Activated naive CD4-positive, alpha-beta T cell treated with anti-CD3 and anti-CD28 coated beads, Interleukin-2, amount 50 U/mL, for 24 hours (primary cell): ENCODE data around the gene AGO3.

Source experiments
- H3K27ac Mint-ChIP-seq: one replicate; pipeline ENCODE4 v1.8.0; 2021; ENCODE audit warnings: mild to moderate bottlenecking, mixed read lengths
- H3K27me3 Mint-ChIP-seq: one replicate; pipeline ENCODE4 v1.8.0; 2021; ENCODE audit warnings: mixed read lengths
- H3K36me3 Mint-ChIP-seq: one replicate; pipeline ENCODE4 v1.8.0; 2021; ENCODE audit warnings: mixed read lengths
- H3K4me1 Mint-ChIP-seq: one replicate; pipeline ENCODE4 v1.8.0; 2021; ENCODE audit warnings: mixed read lengths
- H3K4me3 Mint-ChIP-seq: one replicate; pipeline ENCODE4 v1.8.0; 2021; ENCODE audit warnings: mild to moderate bottlenecking, mixed read lengths
- H3K9me3 Mint-ChIP-seq: one replicate; pipeline ENCODE4 v1.8.0; 2021; ENCODE audit warnings: mixed read lengths

Gene AGO3

GRCh38 chr1:35899941-35900340, 31.0 kb upstream of the AGO3 start:
- Mint-ChIP-seq H3K36me3 (peaks cover 9% of the 10 kb centered on the region), H3K4me3 (no peak overlapping the region), H3K27me3 (no peaks in the 10 kb centered on the region), H3K27ac (no peak overlapping the region), H3K4me1 (no peaks in the 10 kb centered on the region), H3K9me3 (no peaks in the 10 kb centered on the region)

DNA sequence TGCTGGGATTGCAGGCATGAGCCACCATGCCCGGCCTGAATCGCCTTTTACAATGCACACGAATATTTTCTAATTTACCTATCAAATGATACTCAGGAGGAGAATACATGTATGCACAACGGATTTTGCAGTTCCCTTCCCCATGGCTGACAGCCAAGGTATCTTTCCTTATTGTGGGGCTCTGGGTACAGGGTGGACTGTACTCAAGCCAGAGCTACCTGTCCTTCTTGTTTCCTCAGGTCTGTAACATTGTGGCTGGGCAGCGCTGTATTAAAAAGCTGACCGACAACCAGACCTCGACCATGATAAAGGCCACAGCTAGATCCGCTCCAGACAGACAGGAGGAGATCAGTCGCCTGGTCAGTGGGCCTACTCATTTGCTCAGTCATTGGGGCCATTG, 29.7 kb upstream of the AGO3 start:
- no peaks in the 10 kb centered on the region for H3K27me3 Mint-ChIP-seq
- H3K4me1 Mint-ChIP-seq, result no peaks in the 10 kb centered on the region
- no peak overlapping the region for H3K4me3 Mint-ChIP-seq
- no peaks in the 10 kb centered on the region for H3K9me3 Mint-ChIP-seq
- H3K27ac Mint-ChIP-seq, result no peak overlapping the region
- peaks cover 8% of the 10 kb centered on the region for H3K36me3 Mint-ChIP-seq

DNA sequence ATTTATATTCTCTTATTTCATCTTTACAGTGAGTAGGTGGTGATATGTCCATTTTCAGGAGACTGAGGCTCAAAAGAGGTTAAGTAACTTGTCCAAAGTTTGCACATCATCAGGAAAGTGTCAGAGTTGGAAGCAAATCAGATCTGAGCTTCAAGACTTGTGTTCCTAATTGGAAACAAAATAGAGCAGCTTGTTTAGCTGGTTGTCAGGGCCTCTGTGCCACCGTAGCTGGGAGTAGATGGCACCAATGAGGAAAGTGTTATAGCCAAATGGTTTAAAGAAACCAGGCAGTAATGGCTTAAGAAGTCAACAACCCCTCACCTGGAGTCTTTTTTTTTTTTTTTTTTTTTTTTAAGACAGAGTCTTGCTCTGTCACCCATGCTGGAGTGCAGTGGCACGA, 28.2 kb upstream of the AGO3 start:
- no peaks in the 10 kb centered on the region for H3K9me3 Mint-ChIP-seq
- H3K36me3 Mint-ChIP-seq, result peaks cover 8% of the 10 kb centered on the region
- H3K4me1 Mint-ChIP-seq, result no peaks in the 10 kb centered on the region

DNA sequence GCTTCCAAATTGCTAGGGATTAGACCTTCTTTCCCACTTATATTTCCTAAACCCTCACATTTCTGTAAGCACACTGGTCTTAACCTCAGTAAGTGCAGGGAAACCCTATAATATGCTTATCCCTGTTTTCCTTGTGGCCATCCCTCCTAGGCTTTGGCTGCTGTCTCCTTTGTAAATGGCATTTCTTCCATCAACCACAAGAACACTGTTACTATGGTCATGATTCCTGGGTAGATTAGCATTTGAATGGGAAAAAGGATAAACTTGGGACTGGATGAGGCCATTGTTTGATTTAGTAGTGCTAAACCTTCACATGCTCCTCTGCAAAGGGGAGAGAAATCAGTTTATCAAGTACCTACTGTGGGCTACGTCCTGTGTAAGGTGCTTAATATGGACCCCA, 16.2 kb upstream of the AGO3 start:
- Mint-ChIP-seq H3K27me3 (no peaks in the 10 kb centered on the region), H3K9me3 (no peaks in the 10 kb centered on the region), H3K4me1 (no peaks in the 10 kb centered on the region), H3K4me3 (no peak overlapping the region), H3K27ac (no peak overlapping the region), H3K36me3 (peaks cover 18% of the 10 kb centered on the region)

More for the DNA sequence above, 28.2 kb upstream of the AGO3 start:
- H3K27me3 Mint-ChIP-seq, result no peaks in the 10 kb centered on the region
- no peak overlapping the region for H3K27ac Mint-ChIP-seq
- no peak overlapping the region for H3K4me3 Mint-ChIP-seq

DNA sequence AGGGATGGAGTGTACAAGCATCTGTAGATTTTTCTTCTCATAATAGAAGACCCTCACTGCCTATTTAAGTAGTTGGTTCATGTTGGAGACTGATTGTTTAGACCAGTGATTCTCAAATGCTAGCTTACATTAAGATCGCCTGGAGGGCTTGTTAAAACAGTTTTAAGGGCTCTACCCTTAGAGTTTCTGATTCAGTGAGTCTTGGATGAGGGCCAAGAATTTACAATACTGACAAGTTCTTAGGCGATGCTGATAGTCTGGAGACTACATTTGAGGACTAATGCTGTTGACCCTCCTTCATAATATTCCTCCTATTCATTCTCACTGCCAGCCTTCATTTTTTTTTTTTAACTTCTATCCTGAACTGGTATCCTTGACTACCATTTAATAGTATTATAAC, 15.2 kb upstream of the AGO3 start:
- H3K4me3 Mint-ChIP-seq, result no peak overlapping the region
- no peak overlapping the region for H3K27ac Mint-ChIP-seq
- H3K27me3 Mint-ChIP-seq, result no peaks in the 10 kb centered on the region
- peaks cover 19% of the 10 kb centered on the region for H3K36me3 Mint-ChIP-seq
- H3K4me1 Mint-ChIP-seq, result no peaks in the 10 kb centered on the region
- no peaks in the 10 kb centered on the region for H3K9me3 Mint-ChIP-seq

DNA sequence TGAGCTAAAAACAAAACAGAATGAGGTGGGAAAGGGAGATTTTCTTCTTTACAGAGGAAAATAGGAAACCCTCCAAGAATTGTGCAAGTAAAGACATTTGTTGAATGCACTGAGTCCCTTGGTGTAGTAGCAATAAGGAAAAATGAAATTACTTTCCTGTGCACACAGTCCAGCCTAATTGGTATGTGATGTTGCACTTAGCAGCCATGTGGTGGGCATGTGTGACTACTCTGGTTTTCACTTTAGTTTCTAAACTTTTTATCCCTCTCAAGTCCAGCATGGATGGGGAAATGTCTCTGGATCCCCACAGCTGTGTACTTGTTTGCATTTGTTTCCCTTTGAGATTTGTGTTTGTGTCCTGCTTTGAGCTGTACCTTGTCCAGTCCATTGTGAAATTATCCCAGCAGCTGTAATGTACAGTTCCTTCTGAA, 7.1 kb upstream of the AGO3 start:
- Mint-ChIP-seq H3K27me3 (no peaks in the 10 kb centered on the region), H3K27ac (peak overlapping the region; percentile 23), H3K9me3 (no peaks in the 10 kb centered on the region), H3K36me3 (peaks cover 6% of the 10 kb centered on the region), H3K4me1 (no peaks in the 10 kb centered on the region), H3K4me3 (no peak overlapping the region)

- Mint-ChIP-seq H3K27me3 (no peaks in the 10 kb centered on the region), H3K27ac (no peak overlapping the region)
Measured at GRCh38 chr1:35924838-35925237, 6.1 kb upstream of the AGO3 start.

GRCh38 chr1:35925741-35926140, 5.2 kb upstream of the AGO3 start:
- H3K36me3 Mint-ChIP-seq, result peaks cover 1% of the 10 kb centered on the region
- peaks cover 11% of the 10 kb centered on the region for H3K4me1 Mint-ChIP-seq
- H3K27ac Mint-ChIP-seq, result no peak overlapping the region
- no peaks in the 10 kb centered on the region for H3K9me3 Mint-ChIP-seq
- no peaks in the 10 kb centered on the region for H3K27me3 Mint-ChIP-seq
- no peak overlapping the region for H3K4me3 Mint-ChIP-seq

More at GRCh38 chr1:35924838-35925237, 6.1 kb upstream of the AGO3 start:
- H3K9me3 Mint-ChIP-seq, result no peaks in the 10 kb centered on the region
- H3K4me1 Mint-ChIP-seq, result peaks cover 6% of the 10 kb centered on the region
- no peak overlapping the region for H3K4me3 Mint-ChIP-seq
- peaks cover 3% of the 10 kb centered on the region for H3K36me3 Mint-ChIP-seq

DNA sequence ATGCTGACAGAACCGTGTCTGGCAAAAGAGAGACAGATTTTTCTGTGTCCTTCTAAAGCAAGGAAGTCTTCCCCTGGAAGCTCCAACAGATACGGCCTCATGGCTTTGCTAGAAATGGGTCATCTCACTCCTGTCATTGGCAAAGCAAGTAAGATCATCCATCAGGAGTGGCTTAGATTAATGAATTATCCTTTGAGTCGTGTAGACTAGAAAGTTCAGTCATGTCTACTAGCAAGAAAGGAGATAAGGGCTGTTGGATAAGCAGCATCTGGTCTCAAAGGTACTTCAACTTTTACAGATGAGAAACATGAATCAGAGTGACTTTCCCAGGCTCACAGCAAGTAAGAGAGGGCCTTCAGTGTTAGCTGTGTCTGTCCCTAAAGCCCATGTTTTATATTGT, 3.4 kb upstream of the AGO3 start:
- H3K4me3 Mint-ChIP-seq, result no peak overlapping the region
- H3K4me1 Mint-ChIP-seq, result peaks cover 21% of the 10 kb centered on the region
- H3K9me3 Mint-ChIP-seq, result no peaks in the 10 kb centered on the region
- H3K36me3 Mint-ChIP-seq, result peaks cover 1% of the 10 kb centered on the region
- no peak overlapping the region for H3K27ac Mint-ChIP-seq
- H3K27me3 Mint-ChIP-seq, result no peaks in the 10 kb centered on the region

DNA sequence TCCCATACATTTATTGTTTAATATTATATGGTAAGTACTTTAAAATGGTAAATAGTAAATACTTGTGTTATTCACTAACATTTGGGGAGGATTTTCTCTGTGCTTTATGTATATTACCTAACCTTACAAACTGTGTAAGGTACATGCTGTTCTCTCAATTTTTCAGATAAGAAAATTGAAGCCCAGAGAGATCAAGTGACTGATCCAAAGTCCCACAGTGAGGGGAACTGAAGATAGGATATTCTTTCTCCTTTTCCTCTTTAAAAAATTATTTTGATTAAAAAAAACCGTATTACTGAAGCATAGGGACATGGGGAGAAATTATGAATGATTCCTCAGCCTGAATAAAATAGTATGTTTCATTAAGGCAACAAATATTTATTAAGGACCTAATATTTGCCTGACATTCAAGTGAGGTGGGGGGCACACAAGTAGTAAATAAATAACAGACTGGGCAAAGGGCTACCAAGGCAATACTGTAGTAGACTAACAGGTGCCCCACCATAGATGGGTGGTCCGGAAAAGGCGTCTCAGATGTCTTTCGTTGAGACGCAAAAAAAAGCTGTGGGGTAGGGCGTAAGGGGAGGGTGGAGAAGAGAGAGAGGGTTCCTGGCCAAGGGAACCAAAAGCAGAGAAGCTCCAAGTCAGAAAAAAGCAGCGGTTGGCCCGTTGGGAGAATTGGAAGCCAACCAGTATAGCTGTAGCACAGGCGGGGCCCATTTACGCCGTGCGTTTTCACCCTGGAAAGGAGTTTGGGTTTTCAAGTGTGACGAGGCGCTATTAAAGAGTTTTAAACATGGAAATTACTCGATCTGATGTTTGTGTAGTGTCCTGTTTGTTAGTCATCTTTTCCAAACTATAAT, 944 bp upstream of the AGO3 start:
- peak overlapping the region; percentile 95 for H3K4me3 Mint-ChIP-seq
- H3K27ac Mint-ChIP-seq, result peak overlapping the region; percentile 97
- H3K27me3 Mint-ChIP-seq, result no peaks in the 10 kb centered on the region
- H3K4me1 Mint-ChIP-seq, result peaks cover 41% of the 10 kb centered on the region
- H3K9me3 Mint-ChIP-seq, result no peaks in the 10 kb centered on the region
- no peaks in the 10 kb centered on the region for H3K36me3 Mint-ChIP-seq

- Mint-ChIP-seq H3K27me3 (no peaks in the 10 kb centered on the region), H3K36me3 (no peaks in the 10 kb centered on the region), H3K4me1 (peaks cover 49% of the 10 kb centered on the region), H3K4me3 (peak overlapping the region; percentile 95), H3K9me3 (no peaks in the 10 kb centered on the region), H3K27ac (peak overlapping the region; percentile 94)
Measured at GRCh38 chr1:35931446-35932157, 697 bp downstream of the AGO3 start.

DNA sequence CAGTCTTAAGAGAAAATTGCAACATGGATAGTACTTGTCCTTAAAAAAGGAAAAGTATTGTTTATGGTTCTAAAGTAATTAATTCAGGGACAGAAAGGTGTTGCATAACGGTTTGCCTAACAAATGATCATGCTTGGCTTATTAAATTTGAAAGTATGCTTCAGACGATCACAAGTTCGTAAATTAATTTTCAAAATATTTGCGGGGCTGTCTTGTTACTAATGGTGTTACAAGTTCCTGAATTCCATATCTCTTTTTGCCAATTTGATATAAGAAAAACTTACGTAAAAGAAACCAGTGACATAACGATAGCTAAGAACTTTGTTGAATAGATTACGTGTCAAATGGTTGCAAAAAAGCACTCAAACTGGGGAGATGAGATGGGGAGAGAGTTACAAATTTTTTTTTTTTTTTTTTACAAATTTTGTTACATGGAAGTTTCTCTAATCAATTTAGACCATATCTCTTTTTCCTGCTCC, 1.3 kb downstream of the AGO3 start:
- H3K27ac Mint-ChIP-seq, result peak overlapping the region; percentile 48
- H3K4me1 Mint-ChIP-seq, result peaks cover 50% of the 10 kb centered on the region
- H3K36me3 Mint-ChIP-seq, result no peaks in the 10 kb centered on the region
- H3K4me3 Mint-ChIP-seq, result peak overlapping the region; percentile 95
- no peaks in the 10 kb centered on the region for H3K27me3 Mint-ChIP-seq
- H3K9me3 Mint-ChIP-seq, result no peaks in the 10 kb centered on the region

DNA sequence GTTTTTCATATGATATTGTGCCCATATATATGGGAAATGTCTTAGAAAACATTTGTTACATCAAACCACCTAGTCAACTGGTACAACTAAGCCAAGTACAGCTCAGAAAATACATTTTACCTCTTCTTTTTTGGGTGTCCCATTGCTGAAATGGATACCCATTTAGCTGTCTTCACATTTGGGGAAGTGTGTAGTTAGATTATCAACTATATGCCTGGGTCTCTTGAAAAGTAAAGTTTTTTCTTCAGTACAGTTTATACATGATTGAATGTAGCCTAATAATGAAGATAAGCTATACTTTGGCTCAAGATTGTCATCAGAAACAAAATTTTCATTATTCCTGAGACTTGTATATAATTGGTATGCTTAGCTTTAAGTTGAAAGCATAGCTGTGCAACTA, 2.0 kb downstream of the AGO3 start:
- Mint-ChIP-seq H3K27me3 (no peaks in the 10 kb centered on the region), H3K36me3 (no peaks in the 10 kb centered on the region), H3K27ac (no peak overlapping the region), H3K4me1 (peaks cover 50% of the 10 kb centered on the region), H3K4me3 (peak overlapping the region; percentile 95), H3K9me3 (no peaks in the 10 kb centered on the region)

- Mint-ChIP-seq H3K4me1 (peaks cover 52% of the 10 kb centered on the region), H3K27me3 (no peaks in the 10 kb centered on the region)
Measured at GRCh38 chr1:35935442-35936388, 4.8 kb downstream of the AGO3 start.

DNA sequence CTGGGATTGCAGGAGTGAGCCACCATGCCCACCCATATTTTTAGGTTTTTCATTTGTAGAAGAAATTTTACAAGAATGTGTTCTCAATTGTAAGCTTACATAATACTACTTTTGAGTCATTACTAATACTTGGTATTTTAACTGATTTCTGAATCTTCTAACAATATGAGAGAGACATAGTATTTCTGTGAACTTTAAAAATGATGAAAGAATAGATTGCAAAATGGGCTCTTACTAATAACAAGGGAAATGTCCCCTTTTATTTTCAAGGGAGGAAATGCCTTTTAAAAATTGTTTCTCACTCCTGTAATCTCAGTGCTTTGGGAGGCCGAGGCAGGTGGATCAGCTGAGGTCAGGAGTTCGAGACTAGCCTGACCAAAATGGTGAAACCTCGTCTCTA, 5.9 kb downstream of the AGO3 start:
- Mint-ChIP-seq H3K4me1 (peaks cover 60% of the 10 kb centered on the region), H3K36me3 (peaks cover 4% of the 10 kb centered on the region), H3K27ac (no peak overlapping the region), H3K9me3 (no peaks in the 10 kb centered on the region), H3K27me3 (no peaks in the 10 kb centered on the region), H3K4me3 (no peak overlapping the region)

More at GRCh38 chr1:35935442-35936388, 4.8 kb downstream of the AGO3 start:
- Mint-ChIP-seq H3K36me3 (peaks cover under 1% of the 10 kb centered on the region), H3K9me3 (no peaks in the 10 kb centered on the region), H3K4me3 (no peak overlapping the region), H3K27ac (no peak overlapping the region)
